Vagina (tissue), 2 donors: ENCODE data around the gene SAP30BP. TPM values are rescaled to one million over a fixed set of nuclear protein-coding genes. Genes with fewer than 3 reads are reported as not detected.

Experiments used
- DNase-seq, 2 donors: peaks; one replicate each; pipeline ENCODE4 v3.0.0-alpha.2; 2017; ENCODE audit errors: extremely low spot score in 2 of 2
- H3K27ac ChIP-seq: fragments of 200-600 bp; sonication (generic); one replicate; pipeline ENCODE4 v1.5.1; 2019
- H3K27me3 ChIP-seq: fragments of 200-600 bp; sonication (generic); one replicate; pipeline ENCODE4 v1.5.1; 2019
- H3K36me3 ChIP-seq, 2 donors: fragments of 200-600 bp; sonication (generic); one replicate each; pipeline ENCODE4 v1.5.1; 2017 to 2019
- H3K4me1 ChIP-seq: fragments of 200-600 bp; sonication (generic); one replicate; pipeline ENCODE4 v1.5.1; 2019
- H3K4me3 ChIP-seq, 2 donors: fragments of 200-600 bp; sonication (generic); 1 replicate in 1 of 2; 2 replicates in 1 of 2; pipeline ENCODE4 v1.5.1; 2016 to 2019
- H3K9me3 ChIP-seq: fragments of 200-600 bp; sonication (generic); one replicate; pipeline ENCODE4 v1.5.1; 2019
- POLR2A ChIP-seq, 2 donors: fragments of 450-650 bp; IDR thresholded peaks; one replicate each; pipeline ENCODE4 v1.6.1; 2017; ENCODE audit warnings: antibody characterized with exemption in 2 of 2, mild to moderate bottlenecking in 2 of 2, moderate library complexity in 2 of 2
- POLR2AphosphoS5 ChIP-seq, 2 donors: sonication (generic); formaldehyde crosslinking; IDR thresholded peaks; one replicate each; pipeline ENCODE4 v1.9.0; 2017; ENCODE audit warnings: antibody characterized with exemption in 2 of 2, mild to moderate bottlenecking in 2 of 2, low read depth in 1 of 2; ENCODE audit not compliant: insufficient read depth in 1 of 2
- intact Hi-C: fragments of 100-400 bp; cut with DNase I; formaldehyde crosslinking; loops from one replicate; pipeline ENCODE4 v1.15.1; 2023
- total RNA-seq: library from RNA; depleted of rRNA; stranded (reverse); fragments of >200 nt; gene quantifications from one replicate; pipeline ENCODE4 v1.2.3, GENCODE V29; 2016
- TF ChIP-seq, protein P1 (sequence below), 3 experiments: fragments of 450-650 bp in 2 of 3; fragments of 200-600 bp in 1 of 3; sonication (generic) in 1 of 3; IDR thresholded peaks; one replicate each; pipeline ENCODE4 v1.5.1; 2017 to 2019; ENCODE audit warnings: antibody characterized with exemption in 3 of 3, mild to moderate bottlenecking in 2 of 3, moderate library complexity in 2 of 3

SAP30BP gene
- total RNA-seq, 1 donor from 2014 or later, result 79.1 TPM

DNA sequence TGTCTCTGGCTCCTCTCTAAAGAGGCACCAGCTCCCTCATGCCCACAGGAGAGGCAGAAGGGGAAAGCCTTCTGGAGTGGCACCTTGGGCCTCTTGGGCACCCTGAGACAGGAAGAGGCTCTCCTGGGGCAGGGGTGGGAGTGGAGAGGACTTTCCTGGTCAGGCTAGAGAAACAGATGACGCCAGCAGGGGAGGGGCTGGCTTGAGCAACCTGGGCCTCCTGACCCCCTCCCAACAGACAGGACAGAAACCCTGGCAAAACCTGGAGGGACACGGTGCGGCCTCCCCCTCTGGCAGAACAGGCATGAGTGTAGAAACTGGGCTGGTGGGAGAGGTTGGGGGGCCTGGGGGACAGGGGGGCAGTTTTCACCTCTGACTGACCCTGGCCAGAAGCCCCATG is 27.8 kb upstream of the SAP30BP start:
- Histone ChIP-seq H3K36me3 (no peaks in the 10 kb centered on the region), H3K27me3 (no peaks in the 10 kb centered on the region), H3K9me3 (no peaks in the 10 kb centered on the region), H3K4me3 (peak overlapping the region in 1 of 2 donors; percentile 31), H3K4me1 (peaks cover 21% of the 10 kb centered on the region), H3K27ac (peak overlapping the region; percentile 54)
- intact Hi-C loops, result no loop called here
- DNase-seq, result no peak
- TF ChIP-seq, protein P1, sequence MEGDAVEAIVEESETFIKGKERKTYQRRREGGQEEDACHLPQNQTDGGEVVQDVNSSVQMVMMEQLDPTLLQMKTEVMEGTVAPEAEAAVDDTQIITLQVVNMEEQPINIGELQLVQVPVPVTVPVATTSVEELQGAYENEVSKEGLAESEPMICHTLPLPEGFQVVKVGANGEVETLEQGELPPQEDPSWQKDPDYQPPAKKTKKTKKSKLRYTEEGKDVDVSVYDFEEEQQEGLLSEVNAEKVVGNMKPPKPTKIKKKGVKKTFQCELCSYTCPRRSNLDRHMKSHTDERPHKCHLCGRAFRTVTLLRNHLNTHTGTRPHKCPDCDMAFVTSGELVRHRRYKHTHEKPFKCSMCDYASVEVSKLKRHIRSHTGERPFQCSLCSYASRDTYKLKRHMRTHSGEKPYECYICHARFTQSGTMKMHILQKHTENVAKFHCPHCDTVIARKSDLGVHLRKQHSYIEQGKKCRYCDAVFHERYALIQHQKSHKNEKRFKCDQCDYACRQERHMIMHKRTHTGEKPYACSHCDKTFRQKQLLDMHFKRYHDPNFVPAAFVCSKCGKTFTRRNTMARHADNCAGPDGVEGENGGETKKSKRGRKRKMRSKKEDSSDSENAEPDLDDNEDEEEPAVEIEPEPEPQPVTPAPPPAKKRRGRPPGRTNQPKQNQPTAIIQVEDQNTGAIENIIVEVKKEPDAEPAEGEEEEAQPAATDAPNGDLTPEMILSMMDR (IDR thresholded peaks at IDR 0.05), result no peak
- TF ChIP-seq POLR2AphosphoS5 (IDR thresholded peaks at IDR 0.05; ENCODE audit: insufficient read depth in 1 of 2, low read depth in 1 of 2) (no peak), POLR2A (IDR thresholded peaks at IDR 0.05) (no peak)

DNA sequence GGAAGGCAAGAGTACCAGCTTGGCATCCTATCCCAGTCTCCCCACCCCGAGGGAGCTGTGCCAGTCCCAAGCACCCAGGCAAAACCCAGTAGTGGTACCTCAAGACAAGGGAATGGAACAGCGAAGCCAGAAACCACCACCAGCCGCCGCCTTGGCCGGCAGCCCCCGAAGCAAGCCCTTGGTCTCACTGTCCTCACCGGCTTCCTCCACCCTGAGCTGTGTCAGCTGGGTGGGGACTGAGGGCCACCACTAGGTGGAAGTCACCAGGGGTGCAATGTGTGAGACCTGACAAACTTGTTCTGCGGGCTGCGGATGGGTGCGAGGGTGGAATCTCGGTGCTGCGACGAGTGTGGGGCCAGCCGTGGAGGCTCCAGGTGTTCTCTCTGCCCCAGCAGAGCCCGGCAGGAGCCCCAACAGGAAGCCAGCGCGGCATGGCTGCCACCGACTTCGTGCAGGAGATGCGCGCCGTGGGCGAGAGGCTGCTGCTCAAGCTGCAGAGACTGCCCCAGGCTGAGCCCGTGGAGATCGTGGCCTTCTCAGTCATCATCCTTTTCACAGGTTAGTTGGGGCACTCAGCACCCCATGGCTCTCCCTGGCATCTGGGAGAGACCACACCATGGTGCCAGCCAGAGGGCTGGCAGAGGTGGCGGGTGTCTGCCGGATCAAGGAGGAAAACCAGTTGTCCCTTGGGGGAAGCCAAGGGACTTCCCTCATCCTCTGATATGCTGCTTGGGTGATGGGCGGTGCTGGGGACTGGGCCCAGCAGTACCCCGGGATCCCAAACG is 27.2 kb upstream of the SAP30BP start:
- intact Hi-C loops, result no loop called here
- peak overlapping the region; percentile 54 for H3K27ac ChIP-seq
- peak overlapping the region in 1 of 2 donors; percentile 31 for H3K4me3 ChIP-seq
- no peaks in the 10 kb centered on the region for H3K27me3 ChIP-seq
- peaks cover 18% of the 10 kb centered on the region for H3K4me1 ChIP-seq
- H3K36me3 ChIP-seq, result no peaks in the 10 kb centered on the region
- TF ChIP-seq POLR2A (IDR thresholded peaks at IDR 0.05) (no peak), POLR2AphosphoS5 (IDR thresholded peaks at IDR 0.05; ENCODE audit: insufficient read depth in 1 of 2, low read depth in 1 of 2) (peak; percentile 37 to 59)
- TF ChIP-seq, protein P1 (IDR thresholded peaks at IDR 0.05), result no peak
- no peaks in the 10 kb centered on the region for H3K9me3 ChIP-seq
- DNase-seq, result no peak

DNA sequence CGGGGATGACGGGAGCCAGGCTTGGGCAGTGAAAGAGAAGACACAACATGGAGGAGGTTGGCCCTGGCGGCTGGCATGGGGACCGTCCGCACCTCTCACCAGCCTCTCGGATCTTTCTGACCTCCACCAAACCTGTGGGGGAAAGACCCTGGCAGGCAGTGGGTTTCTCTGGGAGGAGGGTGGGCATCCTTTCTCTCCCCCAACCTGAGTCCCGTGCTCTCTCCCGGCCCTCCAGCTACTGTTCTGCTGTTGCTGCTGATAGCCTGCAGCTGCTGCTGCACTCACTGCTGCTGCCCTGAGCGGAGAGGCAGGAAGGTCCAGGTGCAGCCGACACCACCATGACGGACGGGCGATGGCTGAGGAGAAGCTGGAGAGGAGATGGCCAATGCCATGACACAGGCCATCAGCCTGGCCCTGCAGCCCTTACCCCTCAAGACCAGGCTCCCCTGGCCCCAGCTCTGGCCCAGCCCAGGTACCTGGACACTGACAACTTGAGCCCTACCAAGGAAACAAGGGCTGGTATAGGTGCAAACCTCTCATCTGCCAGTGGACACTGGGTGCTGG is 26.5 kb upstream of the SAP30BP start:
- Histone ChIP-seq H3K9me3 (no peaks in the 10 kb centered on the region), H3K27me3 (no peaks in the 10 kb centered on the region), H3K27ac (peak overlapping the region; percentile 54), H3K4me3 (peak overlapping the region in 1 of 2 donors; percentile 31), H3K36me3 (no peaks in the 10 kb centered on the region), H3K4me1 (peaks cover 25% of the 10 kb centered on the region)
- DNase-seq, result no peak
- TF ChIP-seq POLR2A (IDR thresholded peaks at IDR 0.05), result no peak
- TF ChIP-seq POLR2AphosphoS5 (IDR thresholded peaks at IDR 0.05; ENCODE audit: insufficient read depth in 1 of 2, low read depth in 1 of 2), result no peak
- TF ChIP-seq, protein P1 (IDR thresholded peaks at IDR 0.05), result no peak
- intact Hi-C loops, result no loop called here

DNA sequence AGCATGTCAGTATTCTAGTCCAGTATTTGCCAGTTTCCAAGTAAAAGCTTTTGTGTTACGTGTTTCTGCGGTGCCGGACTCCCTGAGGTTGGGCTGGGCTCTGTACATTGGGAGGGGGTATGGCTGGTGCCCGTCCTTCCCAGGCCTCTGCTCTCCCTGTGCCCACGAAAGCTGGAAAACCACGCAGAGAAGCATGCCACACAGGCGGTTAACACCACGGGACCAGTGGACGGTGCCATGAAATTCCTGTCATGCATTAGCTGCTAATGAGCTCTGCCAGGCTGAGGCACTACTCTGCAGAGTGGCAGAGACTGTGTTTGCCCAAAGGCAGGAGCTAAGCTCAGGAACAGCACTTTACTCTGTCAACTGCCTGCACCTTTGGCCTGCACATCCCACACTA is 25.8 kb upstream of the SAP30BP start:
- DNase-seq, result no peak
- no peak for TF ChIP-seq POLR2A (IDR thresholded peaks at IDR 0.05)
- TF ChIP-seq, protein P1 (IDR thresholded peaks at IDR 0.05), result no peak
- TF ChIP-seq POLR2AphosphoS5 (IDR thresholded peaks at IDR 0.05; ENCODE audit: insufficient read depth in 1 of 2, low read depth in 1 of 2), result no peak
- H3K4me1 ChIP-seq, result peaks cover 32% of the 10 kb centered on the region
- H3K4me3 ChIP-seq, result peak overlapping the region in 1 of 2 donors; percentile 31
- H3K27ac ChIP-seq, result peak overlapping the region; percentile 54
- intact Hi-C loops, result no loop called here
- H3K9me3 ChIP-seq, result no peaks in the 10 kb centered on the region
- no peaks in the 10 kb centered on the region for H3K27me3 ChIP-seq
- no peaks in the 10 kb centered on the region for H3K36me3 ChIP-seq
